ENCODE data around the gene C22orf15. TPM values are rescaled to one million over a fixed set of nuclear protein-coding genes. Genes with fewer than 3 reads are reported as not detected.
A peak's percentile ranks its signal among the peaks of the same experiment; 100 is the strongest.

C22orf15 gene
- total and polyA plus RNA-seq, 9 donors = 0.14 to 0.66 (median 0.45) TPM

GRCh38 chr22:23750714-23751440 lies 11.9 kb upstream of the C22orf15 start, which contains the start of gene ZNF70:
TSS of gene ZNF70 (minus strand) at chr22:23751112. CDS start at chr22:23745140, 5,972 bp downstream.
- Histone ChIP-seq H3K9me3 (replicated peaks; ENCODE audit: control insufficient read depth, low read depth, low read length) (no peaks in the 10 kb centered on the region), H3K4me1 (ENCODE audit: control insufficient read depth, insufficient read depth, low read length) (peaks cover 16% of the 10 kb centered on the region), H3K36me3 (ENCODE audit: control insufficient read depth, insufficient read depth, low read length) (peaks cover 4% of the 10 kb centered on the region), H3K4me3 (ENCODE audit: low read length) (peak within 1 kb of the TSS; percentile 85), H3K27me3 (ENCODE audit: control insufficient read depth, insufficient read depth, low read length) (no peaks in the 10 kb centered on the region), H3K27ac (ENCODE audit: low read length) (peak within 1 kb of the TSS; percentile 89)
- under 1% methylated on average over 78 of the region's 78 CpGs for WGBS (ENCODE audit: insufficient coverage)
- peak; percentile 93 for DNase-seq

- Histone ChIP-seq H3K4me3 (ENCODE audit: low read length) (peak overlapping the region; percentile 67), H3K27me3 (ENCODE audit: control insufficient read depth, insufficient read depth, low read length) (no peaks in the 10 kb centered on the region), H3K4me1 (ENCODE audit: control insufficient read depth, insufficient read depth, low read length) (peaks cover 16% of the 10 kb centered on the region), H3K27ac (ENCODE audit: low read length) (peak overlapping the region; percentile 89), H3K9me3 (replicated peaks; ENCODE audit: control insufficient read depth, low read depth, low read length) (no peaks in the 10 kb centered on the region), H3K36me3 (ENCODE audit: control insufficient read depth, insufficient read depth, low read length) (peaks cover 4% of the 10 kb centered on the region)
- DNase-seq = peak; percentile 69
- 28% methylated on average over 7 of the region's 22 CpGs for WGBS (ENCODE audit: insufficient coverage)
These were observed 11.3 kb upstream of the C22orf15 start for GRCh38 chr22:23751441-23751996.

DNA sequence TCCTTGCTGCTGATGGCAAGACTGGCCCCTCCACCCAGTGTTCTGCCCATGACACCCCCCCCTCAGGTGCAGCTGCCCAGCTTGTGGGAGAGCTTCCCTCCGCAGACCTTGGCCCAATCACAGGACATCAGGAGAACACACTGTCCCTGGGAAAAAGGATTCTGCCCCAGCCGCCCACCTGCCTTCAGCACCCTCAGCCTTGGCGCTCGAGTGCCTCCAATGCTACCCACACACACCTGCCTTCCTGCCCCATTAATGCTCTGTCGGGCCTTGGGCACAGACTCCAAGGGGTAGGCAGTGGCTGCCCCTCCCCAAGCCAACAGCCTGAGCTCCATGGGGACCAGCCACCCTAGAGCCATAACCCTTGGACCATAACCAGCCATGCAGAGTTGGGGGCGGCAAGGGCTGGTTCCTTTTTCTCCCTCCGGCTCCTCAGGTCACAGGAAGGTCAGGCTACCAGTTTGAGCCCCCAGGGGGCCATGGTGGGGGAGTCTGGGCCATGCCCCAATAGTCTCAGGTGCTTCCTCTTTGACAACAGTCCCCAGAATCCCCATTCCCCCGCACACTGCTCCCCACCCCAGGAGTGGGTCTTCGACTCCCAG lies 10.6 kb upstream of the C22orf15 start:
- Histone ChIP-seq H3K4me1 (ENCODE audit: control insufficient read depth, insufficient read depth, low read length) (peaks cover 16% of the 10 kb centered on the region), H3K27ac (ENCODE audit: low read length) (no peak overlapping the region), H3K36me3 (ENCODE audit: control insufficient read depth, insufficient read depth, low read length) (peaks cover under 1% of the 10 kb centered on the region), H3K4me3 (ENCODE audit: low read length) (no peak overlapping the region), H3K9me3 (replicated peaks; ENCODE audit: control insufficient read depth, low read depth, low read length) (no peaks in the 10 kb centered on the region), H3K27me3 (ENCODE audit: control insufficient read depth, insufficient read depth, low read length) (no peaks in the 10 kb centered on the region)
- DNase-seq = no peak
- 89% methylated on average over 4 of the region's 9 CpGs for WGBS (ENCODE audit: insufficient coverage)

DNA sequence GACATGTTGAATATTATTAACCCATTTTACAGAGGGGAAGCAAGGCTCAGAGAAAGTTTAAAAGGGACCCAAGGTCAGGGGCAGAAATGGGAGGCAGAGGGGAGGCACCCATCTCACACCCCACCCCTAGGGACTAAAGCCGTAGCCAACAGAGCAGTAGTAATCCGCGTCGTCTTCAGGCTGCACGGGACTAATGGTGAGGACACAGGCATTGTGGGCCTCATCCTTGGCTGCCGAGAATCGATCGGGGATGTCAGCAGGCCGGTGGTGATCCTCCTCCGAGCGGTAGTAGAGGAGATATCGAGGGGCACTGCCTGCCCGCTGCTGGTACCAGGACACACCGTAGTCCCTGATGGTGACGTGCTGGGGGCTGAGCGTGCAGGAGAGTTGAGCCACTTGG lies 10.0 kb upstream of the C22orf15 start:
- H3K27me3 ChIP-seq (ENCODE audit: control insufficient read depth, insufficient read depth, low read length) = no peaks in the 10 kb centered on the region
- H3K4me3 ChIP-seq (ENCODE audit: low read length) = no peak overlapping the region
- no peaks in the 10 kb centered on the region for H3K9me3 ChIP-seq (replicated peaks; ENCODE audit: control insufficient read depth, low read depth, low read length)
- no peak overlapping the region for H3K27ac ChIP-seq (ENCODE audit: low read length)
- no peak for DNase-seq
- peaks cover 16% of the 10 kb centered on the region for H3K4me1 ChIP-seq (ENCODE audit: control insufficient read depth, insufficient read depth, low read length)
- WGBS (ENCODE audit: insufficient coverage) = 89% methylated on average over 15 of the region's 16 CpGs
- H3K36me3 ChIP-seq (ENCODE audit: control insufficient read depth, insufficient read depth, low read length) = no peaks in the 10 kb centered on the region

GRCh38 chr22:23753385-23753784 lies 9.4 kb upstream of the C22orf15 start:
- no peak for DNase-seq
- Histone ChIP-seq H3K4me1 (ENCODE audit: control insufficient read depth, insufficient read depth, low read length) (peaks cover 16% of the 10 kb centered on the region), H3K4me3 (ENCODE audit: low read length) (no peak overlapping the region), H3K9me3 (replicated peaks; ENCODE audit: control insufficient read depth, low read depth, low read length) (no peaks in the 10 kb centered on the region), H3K36me3 (ENCODE audit: control insufficient read depth, insufficient read depth, low read length) (no peaks in the 10 kb centered on the region), H3K27me3 (ENCODE audit: control insufficient read depth, insufficient read depth, low read length) (no peaks in the 10 kb centered on the region), H3K27ac (ENCODE audit: low read length) (no peak overlapping the region)
- WGBS (ENCODE audit: insufficient coverage) = 56% methylated on average over 2 of the region's 2 CpGs

- no peaks in the 10 kb centered on the region for H3K9me3 ChIP-seq (replicated peaks; ENCODE audit: control insufficient read depth, low read depth, low read length)
- 78% methylated on average over 9 of the region's 14 CpGs for WGBS (ENCODE audit: insufficient coverage)
These were observed 8.4 kb upstream of the C22orf15 start, which contains the start of gene VPREB3 for GRCh38 chr22:23754220-23754919. TSS of gene VPREB3 (minus strand) at chr22:23754425. CDS start at chr22:23754363, 62 bp downstream.

GRCh38 chr22:23754980-23755636 lies 7.7 kb upstream of the C22orf15 start:
- Histone ChIP-seq H3K4me3 (ENCODE audit: low read length) (no peak overlapping the region), H3K4me1 (ENCODE audit: control insufficient read depth, insufficient read depth, low read length) (peaks cover 11% of the 10 kb centered on the region), H3K27me3 (ENCODE audit: control insufficient read depth, insufficient read depth, low read length) (no peaks in the 10 kb centered on the region), H3K36me3 (ENCODE audit: control insufficient read depth, insufficient read depth, low read length) (no peaks in the 10 kb centered on the region), H3K9me3 (replicated peaks; ENCODE audit: control insufficient read depth, low read depth, low read length) (no peaks in the 10 kb centered on the region), H3K27ac (ENCODE audit: low read length) (no peak overlapping the region)
- DNase-seq = peak; percentile 49
- 80% methylated on average over 3 of the region's 6 CpGs for WGBS (ENCODE audit: insufficient coverage)

More at GRCh38 chr22:23754220-23754919, 8.4 kb upstream of the C22orf15 start, which contains the start of gene VPREB3:
- no peaks in the 10 kb centered on the region for H3K27me3 ChIP-seq (ENCODE audit: control insufficient read depth, insufficient read depth, low read length)
- H3K4me1 ChIP-seq (ENCODE audit: control insufficient read depth, insufficient read depth, low read length) = peaks cover 16% of the 10 kb centered on the region
- no peak within 1 kb of the TSS for H3K27ac ChIP-seq (ENCODE audit: low read length)
- H3K4me3 ChIP-seq (ENCODE audit: low read length) = no peak within 1 kb of the TSS
- DNase-seq = no peak
- H3K36me3 ChIP-seq (ENCODE audit: control insufficient read depth, insufficient read depth, low read length) = no peaks in the 10 kb centered on the region

GRCh38 chr22:23755711-23756110 lies 7.1 kb upstream of the C22orf15 start:
- no peak overlapping the region for H3K27ac ChIP-seq (ENCODE audit: low read length)

DNA sequence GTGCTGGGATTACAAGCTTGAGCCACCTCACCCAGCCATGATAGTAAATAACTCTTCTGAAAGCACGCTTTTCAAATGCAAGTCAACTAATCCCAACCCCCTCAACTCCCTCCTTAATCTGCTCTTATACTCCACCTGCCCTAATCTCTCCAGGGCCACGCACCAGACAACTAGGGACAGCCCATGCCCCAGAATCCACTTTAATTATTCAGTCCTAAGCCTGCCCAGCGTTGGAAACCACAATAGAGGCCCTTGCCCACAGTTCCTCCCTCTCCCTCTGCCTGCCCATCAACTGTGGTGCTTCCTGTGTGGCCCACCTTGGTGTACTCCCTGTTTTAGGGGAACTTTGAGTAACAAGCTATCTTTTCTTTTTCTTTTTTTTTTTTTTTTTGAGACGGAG lies 5.9 kb upstream of the C22orf15 start:
- Histone ChIP-seq H3K27me3 (ENCODE audit: control insufficient read depth, insufficient read depth, low read length) (no peaks in the 10 kb centered on the region), H3K36me3 (ENCODE audit: control insufficient read depth, insufficient read depth, low read length) (no peaks in the 10 kb centered on the region), H3K9me3 (replicated peaks; ENCODE audit: control insufficient read depth, low read depth, low read length) (no peaks in the 10 kb centered on the region), H3K27ac (ENCODE audit: low read length) (no peak overlapping the region), H3K4me3 (ENCODE audit: low read length) (no peak overlapping the region), H3K4me1 (ENCODE audit: control insufficient read depth, insufficient read depth, low read length) (peaks cover 2% of the 10 kb centered on the region)
- 72% methylated on average over 3 of the region's 4 CpGs for WGBS (ENCODE audit: insufficient coverage)
- DNase-seq = no peak

More at GRCh38 chr22:23755711-23756110, 7.1 kb upstream of the C22orf15 start:
- H3K27me3 ChIP-seq (ENCODE audit: control insufficient read depth, insufficient read depth, low read length) = no peaks in the 10 kb centered on the region
- WGBS (ENCODE audit: insufficient coverage) = 96% methylated on average over 6 of the region's 8 CpGs
- H3K9me3 ChIP-seq (replicated peaks; ENCODE audit: control insufficient read depth, low read depth, low read length) = no peaks in the 10 kb centered on the region
- DNase-seq = no peak
- H3K4me3 ChIP-seq (ENCODE audit: low read length) = no peak overlapping the region
- H3K4me1 ChIP-seq (ENCODE audit: control insufficient read depth, insufficient read depth, low read length) = peaks cover 6% of the 10 kb centered on the region
- H3K36me3 ChIP-seq (ENCODE audit: control insufficient read depth, insufficient read depth, low read length) = no peaks in the 10 kb centered on the region

Measured in muscle of leg (tissue), 11 donors.